Mammary epithelial cell (primary cell): ENCODE data around the gene KRTAP9-2.

Experiments
- CTCF ChIP-seq, 2 donors: IDR thresholded peaks in 1 of 2; conservative IDR thresholded peaks in 1 of 2; 2 replicates each; pipeline ENCODE4 v1.5.1; 2011 to 2012; ENCODE audit warnings: inconsistent platforms in 2 of 2, low read length in 2 of 2, mild to moderate bottlenecking in 2 of 2, control low read depth in 1 of 2, low read depth in 1 of 2; ENCODE audit not compliant: insufficient read depth in 1 of 2; ENCODE audit errors: extremely low read depth in 1 of 2
- EZH2 ChIP-seq: IDR thresholded peaks from 2 replicates; pipeline ENCODE4 v1.6.1; 2012; ENCODE audit warnings: low read length, inconsistent platforms, borderline replicate concordance

- TF ChIP-seq CTCF (conservative IDR thresholded peaks at IDR 0.05 in 1 of 2, IDR thresholded peaks at IDR 0.05 in 1 of 2; ENCODE audit: extremely low read depth in 1 of 2, insufficient read depth in 1 of 2, low read depth in 1 of 2, low read length in 2 of 2) (no peak), EZH2 (no peak)
Measured at GRCh38 chr17:41190328-41190727, 36.1 kb upstream of the KRTAP9-2 start.
